ENCODE data around the gene PRPF4. TPM values are rescaled to one million over a fixed set of nuclear protein-coding genes. Genes with fewer than 3 reads are reported as not detected.

PRPF4 gene
- total RNA-seq, 4 donors from 2014 or later: 5.9 to 30.2 (median 18.4) TPM

- Histone ChIP-seq H3K27ac (no peak overlapping the region), H3K27me3 (no peaks in the 10 kb centered on the region), H3K4me1 (no peaks in the 10 kb centered on the region), H3K36me3 (no peaks in the 10 kb centered on the region), H3K4me3 (no peak overlapping the region), H3K9me3 (no peaks in the 10 kb centered on the region)
- TF ChIP-seq CTCF (IDR thresholded peaks at IDR 0.05): no peak
- no peak for TF ChIP-seq POLR2A (IDR thresholded peaks at IDR 0.05)
- intact Hi-C loops (cut with DNase I; ENCODE audit: low total_unique reads): no loop called here
- DNase-seq: no peak
Measured at GRCh38 chr9:113319054-113319453, 43.6 kb downstream of the PRPF4 start.

GRCh38 chr9:113320051-113320450, 44.6 kb downstream of the PRPF4 start:
- intact Hi-C loops (cut with DNase I; ENCODE audit: low total_unique reads): no loop called here
- Histone ChIP-seq H3K27me3 (no peaks in the 10 kb centered on the region), H3K4me3 (no peak overlapping the region), H3K9me3 (no peaks in the 10 kb centered on the region), H3K36me3 (no peaks in the 10 kb centered on the region), H3K4me1 (no peaks in the 10 kb centered on the region), H3K27ac (no peak overlapping the region)
- no peak for DNase-seq
- TF ChIP-seq POLR2A (IDR thresholded peaks at IDR 0.05) (no peak), CTCF (IDR thresholded peaks at IDR 0.05) (no peak)

- H3K4me3 ChIP-seq: no peak overlapping the region
- no peaks in the 10 kb centered on the region for H3K9me3 ChIP-seq
- DNase-seq: no peak
- H3K4me1 ChIP-seq: no peaks in the 10 kb centered on the region
- no peak overlapping the region for H3K27ac ChIP-seq
- TF ChIP-seq POLR2A (IDR thresholded peaks at IDR 0.05) (no peak), CTCF (IDR thresholded peaks at IDR 0.05) (no peak)
- H3K27me3 ChIP-seq: no peaks in the 10 kb centered on the region
- H3K36me3 ChIP-seq: no peaks in the 10 kb centered on the region
- intact Hi-C loops (cut with DNase I; ENCODE audit: low total_unique reads): no loop called here
Measured at GRCh38 chr9:113322671-113323070, 47.2 kb downstream of the PRPF4 start.

GRCh38 chr9:113326230-113326629, 50.8 kb downstream of the PRPF4 start:
- intact Hi-C loops (cut with DNase I; ENCODE audit: low total_unique reads): no loop called here
- TF ChIP-seq POLR2A (IDR thresholded peaks at IDR 0.05) (no peak), CTCF (IDR thresholded peaks at IDR 0.05) (no peak)
- H3K4me3 ChIP-seq: no peak overlapping the region

GRCh38 chr9:113328045-113328782, 52.8 kb downstream of the PRPF4 start:
- H3K4me3 ChIP-seq: no peak overlapping the region
- no peak for DNase-seq
- TF ChIP-seq POLR2A (IDR thresholded peaks at IDR 0.05): no peak
- no peak overlapping the region for H3K27ac ChIP-seq
- no peaks in the 10 kb centered on the region for H3K27me3 ChIP-seq
- H3K36me3 ChIP-seq: no peaks in the 10 kb centered on the region
- intact Hi-C loops (cut with DNase I; ENCODE audit: low total_unique reads): no loop called here
- H3K4me1 ChIP-seq: no peaks in the 10 kb centered on the region
- H3K9me3 ChIP-seq: no peaks in the 10 kb centered on the region

More at GRCh38 chr9:113326230-113326629, 50.8 kb downstream of the PRPF4 start:
- H3K27ac ChIP-seq: no peak overlapping the region
- DNase-seq: no peak
- H3K4me1 ChIP-seq: no peaks in the 10 kb centered on the region
- H3K27me3 ChIP-seq: no peaks in the 10 kb centered on the region
- no peaks in the 10 kb centered on the region for H3K36me3 ChIP-seq
- no peaks in the 10 kb centered on the region for H3K9me3 ChIP-seq

All from uterus (tissue), 4 donors.